HFFc6 (cell line): Measurements from ENCODE around the gene ULBP1. TPM values are rescaled to one million over a fixed set of nuclear protein-coding genes. Genes with fewer than 3 reads are reported as not detected.
"Not testable (repeated sequence)": the region's sequence is repeated elsewhere in the genome, so short reads cannot be mapped to it uniquely, and the experiment has no call there.

Source experiments
- DNase-seq: peaks from one replicate; pipeline ENCODE4 v3.0.0-alpha.2; 2018
- H3K27ac Mint-ChIP-seq: 2 replicates; pipeline ENCODE4 v1.8.0; 2020; ENCODE audit warnings: mild to moderate bottlenecking, mixed read lengths
- H3K27me3 Mint-ChIP-seq: 2 replicates; pipeline ENCODE4 v1.8.0; 2021; ENCODE audit warnings: mild to moderate bottlenecking, moderate library complexity, mixed read lengths; ENCODE audit not compliant: insufficient read depth
- H3K36me3 Mint-ChIP-seq: 2 replicates; pipeline ENCODE4 v1.8.0; 2021; ENCODE audit warnings: low read depth, mixed read lengths
- H3K4me1 Mint-ChIP-seq: 2 replicates; pipeline ENCODE4 v1.8.0; 2020; ENCODE audit warnings: low read depth, mixed read lengths
- H3K4me3 Mint-ChIP-seq: 2 replicates; pipeline ENCODE4 v1.8.0; 2020; ENCODE audit warnings: mild to moderate bottlenecking, moderate library complexity, mixed read lengths
- H3K9me3 Mint-ChIP-seq: 2 replicates; pipeline ENCODE4 v1.8.0; 2020; ENCODE audit warnings: mild to moderate bottlenecking, mixed read lengths
- total RNA-seq, 6 experiments: library from RNA; stranded (reverse); fragmentation: NEBNext Ultra II Directional; extraction: Animal tissue kit (Norgen Biotek cat#: 25700); gene quantifications; 2 replicates in 1 of 6; 3 replicates in 5 of 6; pipeline ENCODE4 v1.2.3, GENCODE V29; 2021
- TF ChIP-seq, protein P1 (sequence below): fragments of 200-600 bp; sonication (generic); IDR thresholded peaks from 2 replicates; pipeline ENCODE4 v1.5.0; 2021; ENCODE audit warnings: antibody characterized with exemption, mild to moderate bottlenecking

ULBP1 gene
- total RNA-seq, 6 experiments from 2014 or later, result 8.6 to 12.7 (median 9.8) TPM

DNA sequence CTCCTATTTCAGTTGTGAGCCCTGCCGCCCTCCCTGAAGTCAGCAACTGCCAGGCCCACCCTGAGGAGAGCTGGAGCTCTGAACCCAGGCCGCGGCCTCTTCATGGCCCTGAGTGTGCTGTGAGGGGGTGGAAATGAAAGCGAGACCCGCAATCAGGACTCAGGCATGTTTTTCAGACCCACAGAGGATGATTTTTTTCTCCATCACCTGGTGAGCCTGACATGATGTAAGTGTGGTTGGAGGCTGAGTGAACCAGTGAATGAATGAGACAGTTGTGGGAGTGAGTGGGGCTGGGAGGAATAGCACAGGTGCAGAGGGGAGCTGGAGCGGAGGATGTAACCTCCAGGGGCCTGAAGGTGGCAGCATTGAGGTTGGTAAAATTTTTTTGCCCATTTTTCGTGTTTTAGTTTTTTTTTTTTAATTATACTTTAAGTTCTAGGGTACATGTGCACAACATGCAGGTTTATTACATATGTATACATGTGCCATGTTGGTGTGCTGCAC lies 43.3 kb downstream of the ULBP1 start:
- DNase-seq, result no peak
- Mint-ChIP-seq H3K27me3 (peaks cover 28% of the 10 kb centered on the region), H3K4me3 (no peak overlapping the region), H3K9me3 (no peaks in the 10 kb centered on the region), H3K36me3 (peaks cover 4% of the 10 kb centered on the region), H3K27ac (no peak overlapping the region), H3K4me1 (peaks cover 12% of the 10 kb centered on the region)
- TF ChIP-seq, protein P1, sequence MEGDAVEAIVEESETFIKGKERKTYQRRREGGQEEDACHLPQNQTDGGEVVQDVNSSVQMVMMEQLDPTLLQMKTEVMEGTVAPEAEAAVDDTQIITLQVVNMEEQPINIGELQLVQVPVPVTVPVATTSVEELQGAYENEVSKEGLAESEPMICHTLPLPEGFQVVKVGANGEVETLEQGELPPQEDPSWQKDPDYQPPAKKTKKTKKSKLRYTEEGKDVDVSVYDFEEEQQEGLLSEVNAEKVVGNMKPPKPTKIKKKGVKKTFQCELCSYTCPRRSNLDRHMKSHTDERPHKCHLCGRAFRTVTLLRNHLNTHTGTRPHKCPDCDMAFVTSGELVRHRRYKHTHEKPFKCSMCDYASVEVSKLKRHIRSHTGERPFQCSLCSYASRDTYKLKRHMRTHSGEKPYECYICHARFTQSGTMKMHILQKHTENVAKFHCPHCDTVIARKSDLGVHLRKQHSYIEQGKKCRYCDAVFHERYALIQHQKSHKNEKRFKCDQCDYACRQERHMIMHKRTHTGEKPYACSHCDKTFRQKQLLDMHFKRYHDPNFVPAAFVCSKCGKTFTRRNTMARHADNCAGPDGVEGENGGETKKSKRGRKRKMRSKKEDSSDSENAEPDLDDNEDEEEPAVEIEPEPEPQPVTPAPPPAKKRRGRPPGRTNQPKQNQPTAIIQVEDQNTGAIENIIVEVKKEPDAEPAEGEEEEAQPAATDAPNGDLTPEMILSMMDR, result peak; percentile 74

GRCh38 chr6:150008588-150008987 lies 44.8 kb downstream of the ULBP1 start:
- Mint-ChIP-seq H3K4me3 (no peak overlapping the region), H3K9me3 (no peaks in the 10 kb centered on the region), H3K27ac (no peak overlapping the region), H3K27me3 (peaks cover 31% of the 10 kb centered on the region), H3K4me1 (peaks cover 12% of the 10 kb centered on the region), H3K36me3 (no peaks in the 10 kb centered on the region)
- TF ChIP-seq, protein P1, result no peak
- DNase-seq, result no peak

- Mint-ChIP-seq H3K27me3 (peaks cover 46% of the 10 kb centered on the region), H3K4me1 (peaks cover 16% of the 10 kb centered on the region)
- H3K27ac Mint-ChIP-seq, DNase-seq, H3K9me3 Mint-ChIP-seq, H3K36me3 Mint-ChIP-seq, H3K4me3 Mint-ChIP-seq: not testable (repeated sequence)
These were observed 49.4 kb downstream of the ULBP1 start for GRCh38 chr6:150012846-150013784.

- not testable (repeated sequence) for H3K9me3 Mint-ChIP-seq, H3K36me3 Mint-ChIP-seq, DNase-seq, H3K27ac Mint-ChIP-seq
- H3K27me3 Mint-ChIP-seq, result peaks cover 46% of the 10 kb centered on the region
- H3K4me1 Mint-ChIP-seq, result peaks cover 10% of the 10 kb centered on the region
- peak overlapping the region; percentile 80 for H3K4me3 Mint-ChIP-seq
These were observed 50.3 kb downstream of the ULBP1 start for GRCh38 chr6:150013785-150014622.

- Mint-ChIP-seq H3K4me1 (peaks cover 10% of the 10 kb centered on the region), H3K4me3 (peak overlapping the region; percentile 80), H3K27me3 (peaks cover 49% of the 10 kb centered on the region)
- not testable (repeated sequence) for H3K27ac Mint-ChIP-seq, H3K36me3 Mint-ChIP-seq, H3K9me3 Mint-ChIP-seq, DNase-seq
These were observed 51.0 kb downstream of the ULBP1 start for GRCh38 chr6:150014623-150015280.

DNA sequence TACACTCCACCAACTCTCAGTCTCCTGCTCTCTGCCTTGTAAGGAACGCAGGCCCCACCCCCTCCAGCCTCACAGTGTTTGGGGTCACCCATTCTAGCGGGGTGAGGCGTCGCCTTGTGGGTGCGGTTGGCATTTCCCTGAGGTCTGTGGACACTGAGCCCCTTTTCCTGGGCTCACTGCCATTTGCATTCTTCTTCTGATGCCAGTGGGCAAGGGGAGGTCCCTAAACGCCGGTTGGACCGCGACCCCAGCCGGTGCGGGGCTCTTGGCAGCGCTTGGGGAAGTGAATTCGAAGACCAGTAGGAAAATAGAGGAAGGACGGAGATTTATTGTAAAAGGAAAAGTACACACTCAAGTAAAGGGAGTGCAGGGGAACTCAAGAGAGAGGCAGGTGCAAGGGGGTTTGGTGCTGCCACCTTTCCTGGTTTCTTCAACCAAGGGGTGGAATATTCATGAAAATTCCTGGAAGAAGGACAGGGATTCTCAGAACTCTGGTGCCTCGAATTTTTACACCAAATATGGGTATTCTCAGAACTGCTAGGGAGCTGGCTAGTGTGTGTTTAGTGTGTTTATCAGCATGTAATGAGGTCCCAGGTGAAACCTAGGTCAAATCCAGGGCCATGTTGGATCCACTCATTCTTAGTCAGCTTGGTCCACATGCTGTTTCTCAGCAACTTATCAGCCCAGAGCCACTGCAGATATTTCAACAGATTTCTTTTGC lies 51.7 kb downstream of the ULBP1 start:
- not testable (repeated sequence) for H3K36me3 Mint-ChIP-seq, H3K9me3 Mint-ChIP-seq, H3K27ac Mint-ChIP-seq, DNase-seq
- Mint-ChIP-seq H3K27me3 (peaks cover 42% of the 10 kb centered on the region), H3K4me3 (peak overlapping the region; percentile 80), H3K4me1 (peaks cover 10% of the 10 kb centered on the region)
